IPS-15b (cell line): Measurements from ENCODE around the gene CD52.

Source experiments
- H3K27me3 ChIP-seq: one replicate; pipeline ENCODE4 v1.6.1; 2013; ENCODE audit warnings: low read length; ENCODE audit not compliant: control insufficient read depth, insufficient read depth
- H3K36me3 ChIP-seq: one replicate; pipeline ENCODE4 v1.6.1; 2013; ENCODE audit warnings: low read length; ENCODE audit not compliant: control insufficient read depth, insufficient read depth
- H3K4me1 ChIP-seq: one replicate; pipeline ENCODE4 v1.6.1; 2013; ENCODE audit warnings: mild to moderate bottlenecking, low read length; ENCODE audit not compliant: control insufficient read depth, insufficient read depth
- H3K4me3 ChIP-seq: one replicate; pipeline ENCODE4 v1.5.1; 2013; ENCODE audit warnings: low read depth, low read length
- H3K9ac ChIP-seq: one replicate; pipeline ENCODE4 v1.6.1; 2013; ENCODE audit warnings: low read depth, mild to moderate bottlenecking, low read length
- H3K9me3 ChIP-seq: one replicate; pipeline ENCODE4 v1.6.1; 2013; ENCODE audit warnings: mild to moderate bottlenecking, low read length; ENCODE audit not compliant: control insufficient read depth, insufficient read depth

Gene CD52

DNA sequence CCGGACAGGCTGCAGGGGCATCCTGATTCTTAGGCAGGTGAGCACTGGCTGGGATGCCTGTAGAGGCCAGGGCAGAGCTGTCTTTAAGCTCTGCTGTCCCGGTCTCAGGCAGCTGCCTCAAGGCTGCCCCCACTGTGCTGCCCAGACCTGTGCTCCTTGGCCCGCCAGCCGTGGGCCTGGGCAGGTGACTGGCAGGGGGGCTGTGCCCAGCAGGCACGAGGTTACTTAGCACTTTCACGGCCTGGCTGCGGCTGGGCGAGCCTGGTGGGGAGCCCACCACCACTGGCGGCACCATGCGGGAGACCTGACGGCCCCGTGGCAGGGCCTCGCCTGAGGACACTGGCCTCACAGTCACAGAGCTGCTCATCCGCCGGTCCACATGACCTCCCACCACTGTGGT, 28.0 kb downstream of the CD52 start:
- no peak overlapping the region for H3K9ac ChIP-seq
- H3K4me3 ChIP-seq: no peak overlapping the region
- H3K27me3 ChIP-seq: no peaks in the 10 kb centered on the region
- H3K4me1 ChIP-seq: no peaks in the 10 kb centered on the region
- peaks cover 4% of the 10 kb centered on the region for H3K36me3 ChIP-seq
- no peaks in the 10 kb centered on the region for H3K9me3 ChIP-seq

DNA sequence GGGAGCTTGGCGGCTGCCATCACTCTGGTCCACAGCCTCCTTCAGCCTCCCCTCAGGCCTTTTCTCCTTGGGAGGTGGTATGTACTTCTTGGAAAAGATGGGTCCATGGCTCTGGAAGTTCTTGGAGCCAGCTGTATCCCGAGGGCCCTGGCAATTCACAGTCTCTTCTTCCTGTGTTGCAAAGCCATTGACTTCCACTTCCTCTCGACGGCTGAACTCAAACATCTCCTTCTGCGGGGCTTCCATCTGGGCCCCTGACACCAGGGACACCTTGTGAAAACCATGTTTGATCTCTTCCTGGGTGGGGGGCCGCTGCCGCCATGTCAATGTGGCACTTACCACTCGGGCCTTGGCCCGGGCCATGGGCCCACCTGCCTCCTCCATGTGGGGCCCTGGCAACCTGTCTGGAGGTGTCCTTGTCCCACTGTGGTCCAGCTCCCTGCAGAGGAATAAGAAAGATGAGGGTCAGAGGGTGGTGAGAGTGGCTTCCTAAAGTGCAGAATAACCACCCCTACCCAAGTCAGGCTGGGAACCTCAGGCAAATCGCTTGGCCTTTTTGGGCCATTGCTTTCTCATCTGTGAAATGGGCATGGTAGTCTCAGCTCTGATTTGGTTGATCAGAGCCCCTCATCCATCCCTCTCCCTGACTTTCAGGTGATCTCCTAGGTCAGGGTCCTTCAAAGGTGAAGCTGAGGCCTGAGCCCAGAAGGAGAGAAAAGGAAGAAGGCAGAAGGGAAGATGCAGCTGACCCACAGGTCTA, 28.7 kb downstream of the CD52 start:
- no peak overlapping the region for H3K4me3 ChIP-seq
- H3K9ac ChIP-seq: no peak overlapping the region
- H3K36me3 ChIP-seq: peaks cover 4% of the 10 kb centered on the region
- H3K9me3 ChIP-seq: no peaks in the 10 kb centered on the region
- H3K4me1 ChIP-seq: peaks cover 4% of the 10 kb centered on the region
- H3K27me3 ChIP-seq: no peaks in the 10 kb centered on the region

DNA sequence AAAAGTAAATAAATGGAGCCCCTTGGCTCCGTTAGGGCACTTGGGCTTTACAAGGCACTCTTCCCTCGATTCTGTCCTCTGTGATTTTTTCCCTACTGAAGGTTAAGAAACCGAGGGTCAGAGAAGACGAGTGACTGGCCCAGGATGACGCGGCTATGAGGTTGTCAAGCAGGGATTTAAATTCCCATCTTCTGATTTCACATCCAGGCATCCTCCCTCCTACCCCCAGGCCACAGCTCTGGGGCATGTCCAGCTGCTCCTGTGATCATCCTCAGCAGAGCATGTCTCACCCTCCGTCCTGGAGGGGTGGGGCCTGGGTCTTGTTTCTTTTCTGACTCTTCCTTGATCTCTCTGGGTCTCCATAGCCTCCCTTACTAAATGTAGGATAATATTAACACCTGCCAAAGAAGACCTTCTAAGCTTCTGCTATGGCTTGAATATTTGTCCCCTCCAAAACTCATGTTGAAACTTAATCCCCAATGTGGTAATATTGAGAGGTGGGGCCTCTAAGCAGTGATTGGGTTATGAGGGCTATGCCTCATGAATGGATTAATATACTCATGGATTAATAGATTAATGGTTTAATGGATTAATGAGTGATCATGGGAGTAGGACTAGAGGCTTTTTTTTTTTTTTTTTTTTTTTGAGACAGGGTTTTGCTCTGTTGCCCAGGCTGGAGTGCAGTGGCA, 31.6 kb downstream of the CD52 start:
- no peaks in the 10 kb centered on the region for H3K9me3 ChIP-seq
- no peaks in the 10 kb centered on the region for H3K27me3 ChIP-seq
- peaks cover 4% of the 10 kb centered on the region for H3K36me3 ChIP-seq
- peaks cover 4% of the 10 kb centered on the region for H3K4me1 ChIP-seq
- H3K9ac ChIP-seq: no peak overlapping the region
- no peak overlapping the region for H3K4me3 ChIP-seq

- Histone ChIP-seq H3K4me1 (peaks cover 4% of the 10 kb centered on the region), H3K9ac (no peak overlapping the region), H3K9me3 (no peaks in the 10 kb centered on the region), H3K36me3 (peaks cover 4% of the 10 kb centered on the region), H3K4me3 (no peak overlapping the region), H3K27me3 (no peaks in the 10 kb centered on the region)
Measured at GRCh38 chr1:26349877-26350244, 32.1 kb downstream of the CD52 start.

DNA sequence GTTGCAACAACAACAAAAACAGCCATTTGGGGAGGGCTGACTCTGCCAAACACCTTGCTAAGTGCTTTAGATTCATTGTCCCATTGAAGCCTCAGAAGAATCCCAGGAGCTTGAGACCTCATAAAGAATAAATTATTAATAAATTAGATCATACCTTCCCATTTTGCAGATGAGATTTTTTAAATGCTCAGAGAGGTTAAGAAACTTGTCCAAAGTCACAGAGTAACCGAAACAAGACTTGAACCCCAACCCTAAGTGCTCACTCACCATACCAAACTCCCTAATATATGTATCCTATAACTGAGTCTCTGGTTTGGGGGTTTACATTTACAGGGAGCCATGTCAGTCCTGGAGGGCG, 32.6 kb downstream of the CD52 start:
- no peak overlapping the region for H3K9ac ChIP-seq

DNA sequence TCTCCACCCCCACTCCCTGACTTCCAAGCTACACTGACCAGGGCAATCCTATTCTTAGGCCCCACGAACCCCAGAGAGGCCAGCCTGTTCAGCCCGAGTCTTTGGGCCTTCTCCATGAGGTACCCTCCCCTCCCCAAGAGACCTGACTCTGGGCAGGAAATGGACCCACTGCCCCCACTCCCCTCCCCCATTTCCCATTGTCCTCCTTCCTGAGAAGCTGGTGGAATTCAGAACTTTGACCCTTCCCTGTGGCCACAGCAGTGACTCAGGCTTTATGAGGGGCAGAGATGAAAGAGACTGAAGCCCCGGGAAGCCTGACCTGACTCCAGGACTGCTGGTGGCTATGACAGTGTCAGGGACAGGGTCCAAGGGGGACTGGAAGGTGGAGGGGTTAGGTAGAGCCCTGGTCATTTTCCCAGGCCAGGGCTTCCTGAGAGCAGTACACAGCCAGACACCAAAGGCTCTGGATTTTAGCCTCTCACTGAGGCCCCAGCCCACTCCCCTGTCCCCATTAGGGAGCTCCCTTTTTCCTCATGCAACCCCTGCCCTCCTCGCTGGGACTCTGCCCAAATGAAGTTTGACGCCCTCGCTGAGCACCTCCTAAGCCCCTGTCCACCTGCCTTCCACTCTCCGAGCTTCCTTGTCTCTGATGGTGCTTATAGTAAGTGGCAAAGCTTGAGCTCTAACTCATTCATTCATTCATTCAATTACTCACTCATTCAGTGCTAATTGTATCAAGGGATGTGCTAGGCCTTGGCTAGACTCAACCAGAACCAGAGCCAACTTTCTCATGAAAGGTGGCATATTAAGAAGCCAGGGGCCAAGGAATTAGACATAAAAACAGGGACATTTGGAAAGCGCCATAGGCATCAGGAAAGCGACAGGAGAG, 33.2 kb downstream of the CD52 start:
- Histone ChIP-seq H3K27me3 (no peaks in the 10 kb centered on the region), H3K9ac (no peak overlapping the region), H3K36me3 (no peaks in the 10 kb centered on the region), H3K4me3 (no peak overlapping the region), H3K9me3 (no peaks in the 10 kb centered on the region), H3K4me1 (peaks cover 4% of the 10 kb centered on the region)

More for the DNA sequence above, 32.6 kb downstream of the CD52 start:
- Histone ChIP-seq H3K4me1 (peaks cover 4% of the 10 kb centered on the region), H3K4me3 (no peak overlapping the region), H3K27me3 (no peaks in the 10 kb centered on the region), H3K36me3 (peaks cover 3% of the 10 kb centered on the region), H3K9me3 (no peaks in the 10 kb centered on the region)

GRCh38 chr1:26351590-26352337, 34.0 kb downstream of the CD52 start:
- no peaks in the 10 kb centered on the region for H3K27me3 ChIP-seq
- peaks cover 4% of the 10 kb centered on the region for H3K4me1 ChIP-seq
- H3K4me3 ChIP-seq: no peak overlapping the region
- H3K9ac ChIP-seq: no peak overlapping the region
- H3K36me3 ChIP-seq: no peaks in the 10 kb centered on the region
- H3K9me3 ChIP-seq: no peaks in the 10 kb centered on the region

GRCh38 chr1:26352338-26352679, 34.6 kb downstream of the CD52 start:
- H3K9ac ChIP-seq: no peak overlapping the region
- H3K4me3 ChIP-seq: no peak overlapping the region
- H3K36me3 ChIP-seq: no peaks in the 10 kb centered on the region
- no peaks in the 10 kb centered on the region for H3K27me3 ChIP-seq
- no peaks in the 10 kb centered on the region for H3K9me3 ChIP-seq
- peaks cover 4% of the 10 kb centered on the region for H3K4me1 ChIP-seq

- Histone ChIP-seq H3K9ac (no peak overlapping the region), H3K4me3 (no peak overlapping the region), H3K27me3 (no peaks in the 10 kb centered on the region), H3K9me3 (no peaks in the 10 kb centered on the region), H3K36me3 (no peaks in the 10 kb centered on the region), H3K4me1 (peaks cover 4% of the 10 kb centered on the region)
Measured at GRCh38 chr1:26353210-26353859, 35.6 kb downstream of the CD52 start.

DNA sequence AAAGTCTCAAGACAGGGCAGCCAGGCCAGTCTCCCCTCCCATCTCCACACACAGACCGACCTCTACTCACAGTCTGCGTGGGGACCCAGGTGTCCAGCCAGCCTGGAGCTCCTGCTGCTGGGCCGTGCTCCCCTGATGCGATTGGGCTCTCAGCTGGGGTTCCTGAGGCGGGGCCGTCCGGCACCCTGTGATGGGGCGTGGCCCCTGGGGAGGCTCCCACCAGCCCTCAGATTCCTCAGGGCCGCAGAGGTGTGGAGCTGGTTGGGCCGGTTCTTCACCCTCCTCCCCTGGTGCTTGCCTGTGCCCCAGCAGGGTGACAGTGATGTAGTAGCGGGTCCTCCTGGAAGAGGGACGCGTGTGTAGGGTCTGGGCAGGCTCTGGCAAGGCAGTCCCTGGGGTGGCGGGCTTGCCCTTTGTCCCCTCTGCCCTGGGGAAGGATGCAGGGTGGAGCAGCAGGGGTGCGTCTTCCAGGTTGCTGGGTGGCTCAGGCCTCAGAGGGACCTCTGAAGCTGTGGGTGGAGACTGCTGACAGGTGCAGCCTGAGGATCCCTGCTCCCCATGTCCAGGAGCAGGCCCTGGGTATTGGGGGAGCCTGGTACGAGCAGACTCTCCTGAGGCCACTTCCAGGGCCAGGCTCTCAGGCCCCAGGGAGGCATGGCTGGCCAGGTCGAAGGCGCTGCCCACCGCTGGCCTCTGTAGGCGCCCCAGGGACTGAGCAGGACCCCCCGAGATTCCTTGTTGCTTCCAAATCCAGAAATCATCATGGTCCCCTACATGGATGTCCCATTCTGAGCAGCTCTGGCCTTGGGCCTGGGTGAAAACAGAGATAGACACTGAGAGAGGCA, 36.4 kb downstream of the CD52 start, which contains the start of gene CRYBG2:
Gene CRYBG2 (minus strand): TSS at position 155 of the 845 bp plus-strand sequence. CDS start 7,473 bp downstream, outside the sequence.
- Histone ChIP-seq H3K9ac (no peak within 1 kb of the TSS), H3K9me3 (no peaks in the 10 kb centered on the region), H3K27me3 (peaks cover 8% of the 10 kb centered on the region), H3K4me1 (peaks cover 11% of the 10 kb centered on the region), H3K4me3 (no peak within 1 kb of the TSS), H3K36me3 (no peaks in the 10 kb centered on the region)
